K562 (cell line): Measurements from ENCODE around the gene MIDN.

ENCODE experiments used
- CBX5 ChIP-seq: IDR thresholded peaks from 2 replicates; pipeline ENCODE4 v1.6.1; 2014; ENCODE audit warnings: low read depth, borderline replicate concordance
- CTCF ChIP-seq, 3 experiments: IDR thresholded peaks in 2 of 3; conservative IDR thresholded peaks in 1 of 3; 2 replicates each; pipeline ENCODE4 v1.5.1; 2011 to 2012; ENCODE audit warnings: low read length in 3 of 3, mild to moderate bottlenecking in 3 of 3, control low read depth in 2 of 3, improper control_type of control experiment in 1 of 3, inconsistent platforms in 1 of 3, low read depth in 1 of 3, mixed read lengths in 1 of 3, moderate library complexity in 1 of 3; ENCODE audit not compliant: insufficient read depth in 2 of 3
- EZH2 ChIP-seq: IDR thresholded peaks from 2 replicates; pipeline ENCODE4 v1.6.1; 2012; ENCODE audit warnings: low read depth, mild to moderate bottlenecking, inconsistent platforms, low read length, borderline replicate concordance
- FOS ChIP-seq: IDR thresholded peaks from 3 replicates; pipeline ENCODE4 v1.6.1; 2011; ENCODE audit not compliant: insufficient read length; ENCODE audit errors: extremely low read depth
- POLR2A ChIP-seq: fragments of 450-650 bp; conservative IDR thresholded peaks from 2 replicates; pipeline ENCODE4 v1.6.1; 2016
- PTBP1 ChIP-seq: fragments of 200-400 bp; formaldehyde crosslinking; IDR thresholded peaks from 2 replicates; pipeline ENCODE4 v1.6.1; 2017; ENCODE audit warnings: low read depth, low read length
- RAD21 ChIP-seq, 2 experiments: fragments of 250-450 bp in 1 of 2; fragments of 450-650 bp in 1 of 2; sonication (Bioruptor Pico) in 1 of 2; formaldehyde crosslinking in 1 of 2; IDR thresholded peaks in 1 of 2; conservative IDR thresholded peaks in 1 of 2; 2 replicates each; pipeline versions ENCODE4 v1.4.0 to v1.8.0; 2020 to 2022; ENCODE audit warnings: mild to moderate bottlenecking in 2 of 2, moderate library complexity in 1 of 2
- RNF2 ChIP-seq: sonication (generic); IDR thresholded peaks from 2 replicates; pipeline ENCODE4 v1.6.1; 2016
- SMC3 ChIP-seq: conservative IDR thresholded peaks from 2 replicates; pipeline ENCODE4 v1.6.1; 2011; ENCODE audit warnings: low read depth, low read length, improper control_type of control experiment; ENCODE audit not compliant: insufficient read depth
- SRSF1 ChIP-seq: fragments of 200-400 bp; formaldehyde crosslinking; IDR thresholded peaks from 2 replicates; pipeline ENCODE4 v1.6.1; 2017; ENCODE audit warnings: mild to moderate bottlenecking, low read depth, low read length, moderate library complexity
- SUPT5H ChIP-seq: fragments of 450-650 bp; IDR thresholded peaks from 2 replicates; pipeline ENCODE4 v1.6.1; 2016
- TAL1 ChIP-seq: fragments of 450-650 bp; IDR thresholded peaks from 2 replicates; pipeline ENCODE4 v1.6.1; 2016; ENCODE audit warnings: mild to moderate bottlenecking
- ZNF23 ChIP-seq: fragments of 250-450 bp; sonication (Bioruptor Pico); IDR thresholded peaks from 2 replicates; pipeline ENCODE4 v1.4.0; 2020; ENCODE audit warnings: mild to moderate bottlenecking
- ZNF253 ChIP-seq: fragments of 250-450 bp; sonication (Bioruptor Pico); conservative IDR thresholded peaks from 2 replicates; pipeline ENCODE4 v1.6.1; 2021; ENCODE audit warnings: mild to moderate bottlenecking

GRCh38 chr19:1295169-1296012, 47.0 kb downstream of the MIDN start:
- TF ChIP-seq ZNF253 (no peak), RAD21 (CRISPR knock-in tag; conservative IDR thresholded peaks at IDR 0.05 in 1 of 2, IDR thresholded peaks at IDR 0.05 in 1 of 2) (no peak), FOS (no peak), TAL1 (no peak), POLR2A (no peak), CBX5 (no peak), PTBP1 (no peak), EZH2 (no peak), CTCF (IDR thresholded peaks at IDR 0.05 in 2 of 3, conservative IDR thresholded peaks at IDR 0.05 in 1 of 3; ENCODE audit: insufficient read depth in 2 of 3, low read depth in 1 of 3, low read length in 3 of 3) (no peak), SRSF1 (no peak), RNF2 (no peak), SUPT5H (no peak), ZNF23 (CRISPR knock-in tag) (no peak), SMC3 (no peak)
